Measurements from ENCODE around the gene NDUFAF2. TPM values are rescaled to one million over a fixed set of nuclear protein-coding genes. Genes with fewer than 3 reads are reported as not detected.

Gene NDUFAF2
- total and polyA plus RNA-seq, 10 of the 15 experiments (the other 5 are each of a cell fraction or from before 2014, with no cell fraction given), result 22.4 to 121 (median 65.3) TPM

DNA sequence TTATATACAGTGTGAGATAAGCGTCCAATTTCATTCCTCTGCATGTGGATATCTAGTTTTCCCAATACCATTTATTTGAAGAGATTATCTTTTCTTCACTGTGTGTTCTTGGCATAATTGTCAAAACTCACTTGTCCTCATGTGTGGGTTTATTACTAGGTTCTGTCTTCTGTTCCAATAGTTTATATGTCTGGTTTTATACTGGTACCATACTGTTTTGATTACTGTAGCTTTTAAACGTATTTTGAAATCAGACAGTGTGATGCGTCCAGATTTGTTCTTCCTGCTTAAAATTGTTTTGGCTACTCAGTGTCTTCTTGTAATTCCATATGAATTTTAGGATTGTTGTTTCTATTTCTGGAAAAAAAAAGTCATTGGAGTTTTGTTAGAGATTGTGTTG is 10.2 kb downstream of the NDUFAF2 start:
- 97% methylated on average over 3 of the region's 3 CpGs for whole genome bisulfite sequencing (ENCODE audit: insufficient coverage, insufficient replicate concordance, low lambda C conversion rate, missing lambda C conversion rate)
- intact Hi-C loops (cut with micrococcal nuclease; ENCODE audit: unreplicated experiment), result no loop called here
- POLR2A ChIA-PET, result no interaction called here

DNA sequence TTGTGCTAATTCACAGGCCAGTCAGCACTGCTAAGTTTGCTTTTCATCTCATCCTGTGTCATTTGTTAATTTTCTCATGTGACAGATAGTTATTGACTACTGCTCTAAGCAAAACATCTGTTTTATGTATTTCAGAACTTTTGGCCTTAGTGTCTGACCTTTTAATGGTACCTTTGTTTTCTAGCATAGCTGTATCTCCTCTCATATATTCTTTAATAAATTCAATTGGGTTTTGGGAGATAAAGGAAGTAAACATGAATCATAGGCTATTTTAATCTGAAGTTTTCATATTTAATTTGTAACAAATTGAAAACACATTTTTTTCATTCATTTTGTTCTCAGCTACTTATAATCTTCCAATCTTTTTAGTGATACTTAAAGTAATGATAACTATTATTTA is 13.1 kb downstream of the NDUFAF2 start:
- no TSS peak for BruUV-seq (replicated peaks)
- Histone ChIP-seq H3K9me3 (replicated peaks; ENCODE audit: control insufficient read depth, insufficient read depth, low read length) (no peaks in the 10 kb centered on the region), H3K4me3 (no peak overlapping the region), H4K20me1 (ENCODE audit: control insufficient read depth, insufficient read depth) (no peaks in the 10 kb centered on the region), H3K9ac (ENCODE audit: control insufficient read depth, insufficient read depth, low read length) (no peak overlapping the region), H2AFZ (ENCODE audit: control insufficient read depth, low read depth, low read length) (no peak overlapping the region), H3K4me2 (ENCODE audit: control insufficient read depth, insufficient read depth) (no peak overlapping the region), H3K27me3 (replicated peaks in 1 of 2; ENCODE audit: control insufficient read depth in 2 of 2, insufficient read depth in 2 of 2, low read length in 1 of 2) (no peaks in the 10 kb centered on the region), H3K79me2 (ENCODE audit: control insufficient read depth, insufficient read depth, low read length) (no peaks in the 10 kb centered on the region; the same call in 1 of the 2 replicates), H3K36me3 (ENCODE audit: control insufficient read depth in 2 of 2, insufficient read depth in 2 of 2, low read length in 1 of 2) (no peaks in the 10 kb centered on the region), H3K4me1 (ENCODE audit: control insufficient read depth, insufficient read depth, low read length) (no peaks in the 10 kb centered on the region; the same call in 1 of the 2 replicates), H3K27ac (ENCODE audit: control insufficient read depth, insufficient read depth) (no peak overlapping the region)
- RAD21 ChIA-PET (ENCODE audit: unreplicated experiment), result interaction anchor here (2.4 to 3.1 kb wide), 2 partner anchors 12 to 279 kb away, joined by 6 to 18 read pairs; no protein-coding TSS in a partner anchor
- intact Hi-C loops (cut with micrococcal nuclease; ENCODE audit: unreplicated experiment) (loop anchor here (2.0 kb wide), 2 partner anchors 279 to 977 kb away; no protein-coding TSS in a partner anchor), in situ Hi-C loops (cut with MboI) (loop anchor here (10.0 kb wide), 1 partner anchor 697 kb away; no protein-coding TSS in a partner anchor)
- FAIRE-seq, result no peak
- SMC1A ChIA-PET (ENCODE audit: uncharacterized antibody, unreplicated experiment), result interaction anchor here (1.5 to 2.2 kb wide), 4 partner anchors 12 to 700 kb away, joined by 3 to 10 read pairs (median 7); no protein-coding TSS in a partner anchor
- CTCF ChIA-PET, result interaction anchor here (0.7 to 3.2 kb wide), 9 partner anchors 12 to 1190 kb away, joined by 3 to 21 read pairs (median 4); partner anchors contain the start of genes ERCC8 and NDUFAF2
- DNase-seq (ENCODE audit: low read depth, low spot score), result no peak
- ATAC-seq, result no peak; the same call in 2 of the 3 replicates
- POLR2A ChIA-PET, result no interaction called here
- TF ChIP-seq, protein P1, sequence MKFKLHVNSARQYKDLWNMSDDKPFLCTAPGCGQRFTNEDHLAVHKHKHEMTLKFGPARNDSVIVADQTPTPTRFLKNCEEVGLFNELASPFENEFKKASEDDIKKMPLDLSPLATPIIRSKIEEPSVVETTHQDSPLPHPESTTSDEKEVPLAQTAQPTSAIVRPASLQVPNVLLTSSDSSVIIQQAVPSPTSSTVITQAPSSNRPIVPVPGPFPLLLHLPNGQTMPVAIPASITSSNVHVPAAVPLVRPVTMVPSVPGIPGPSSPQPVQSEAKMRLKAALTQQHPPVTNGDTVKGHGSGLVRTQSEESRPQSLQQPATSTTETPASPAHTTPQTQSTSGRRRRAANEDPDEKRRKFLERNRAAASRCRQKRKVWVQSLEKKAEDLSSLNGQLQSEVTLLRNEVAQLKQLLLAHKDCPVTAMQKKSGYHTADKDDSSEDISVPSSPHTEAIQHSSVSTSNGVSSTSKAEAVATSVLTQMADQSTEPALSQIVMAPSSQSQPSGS (IDR thresholded peaks at IDR 0.05; ENCODE audit: low read length), result no peak
- TF ChIP-seq TCF3 (IDR thresholded peaks at IDR 0.05; ENCODE audit: borderline replicate concordance, insufficient read depth, low read depth, low read length) (no peak), WRNIP1 (IDR thresholded peaks at IDR 0.05; ENCODE audit: borderline replicate concordance, low read depth, low read length) (no peak), BACH1 (IDR thresholded peaks at IDR 0.05; ENCODE audit: borderline replicate concordance) (no peak), FOXM1 (IDR thresholded peaks at IDR 0.05; ENCODE audit: low read depth, low read length) (no peak), KAT2A (conservative IDR thresholded peaks at IDR 0.05; ENCODE audit: control insufficient read depth, low read depth, low read length) (no peak), FOXK2 (IDR thresholded peaks at IDR 0.05) (no peak), MYB (IDR thresholded peaks at IDR 0.05; ENCODE audit: borderline replicate concordance, low read depth, low read length) (no peak), KDM1A (IDR thresholded peaks at IDR 0.05; ENCODE audit: borderline replicate concordance) (no peak), POLR2AphosphoS2 (IDR thresholded peaks at IDR 0.05; ENCODE audit: low read depth, low read length) (no peak), ZNF622 (IDR thresholded peaks at IDR 0.05) (no peak), CHD1 (IDR thresholded peaks at IDR 0.05; ENCODE audit: low read depth, low read length) (no peak)

More for the DNA sequence above, 10.2 kb downstream of the NDUFAF2 start:
- ChIA-PET SMC1A (ENCODE audit: uncharacterized antibody, unreplicated experiment) (no interaction called here), RAD21 (ENCODE audit: unreplicated experiment) (no interaction called here), CTCF (no interaction called here)
- Histone ChIP-seq H3K9ac (ENCODE audit: control insufficient read depth, insufficient read depth, low read length) (no peak overlapping the region), H3K27me3 (replicated peaks in 1 of 2; ENCODE audit: control insufficient read depth in 2 of 2, insufficient read depth in 2 of 2, low read length in 1 of 2) (no peaks in the 10 kb centered on the region), H2AFZ (ENCODE audit: control insufficient read depth, low read depth, low read length) (no peak overlapping the region), H3K36me3 (ENCODE audit: control insufficient read depth in 2 of 2, insufficient read depth in 2 of 2, low read length in 1 of 2) (no peaks in the 10 kb centered on the region), H4K20me1 (ENCODE audit: control insufficient read depth, insufficient read depth) (no peaks in the 10 kb centered on the region), H3K4me1 (ENCODE audit: control insufficient read depth, insufficient read depth, low read length) (no peaks in the 10 kb centered on the region; the same call in 1 of the 2 replicates), H3K9me3 (replicated peaks; ENCODE audit: control insufficient read depth, insufficient read depth, low read length) (no peaks in the 10 kb centered on the region), H3K27ac (ENCODE audit: control insufficient read depth, insufficient read depth) (no peak overlapping the region), H3K4me2 (ENCODE audit: control insufficient read depth, insufficient read depth) (no peak overlapping the region), H3K79me2 (ENCODE audit: control insufficient read depth, insufficient read depth, low read length) (peaks cover 2% of the 10 kb centered on the region), H3K4me3 (no peak overlapping the region)
- no peak for TF ChIP-seq JUND (IDR thresholded peaks at IDR 0.05; ENCODE audit: low read depth, low read length)
- TF ChIP-seq, protein P2, sequence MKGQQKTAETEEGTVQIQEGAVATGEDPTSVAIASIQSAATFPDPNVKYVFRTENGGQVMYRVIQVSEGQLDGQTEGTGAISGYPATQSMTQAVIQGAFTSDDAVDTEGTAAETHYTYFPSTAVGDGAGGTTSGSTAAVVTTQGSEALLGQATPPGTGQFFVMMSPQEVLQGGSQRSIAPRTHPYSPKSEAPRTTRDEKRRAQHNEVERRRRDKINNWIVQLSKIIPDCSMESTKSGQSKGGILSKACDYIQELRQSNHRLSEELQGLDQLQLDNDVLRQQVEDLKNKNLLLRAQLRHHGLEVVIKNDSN (IDR thresholded peaks at IDR 0.05; ENCODE audit: borderline replicate concordance, extremely low read length, insufficient read depth, low read depth, low read length), result no peak
- FAIRE-seq (no peak), DNase-seq (ENCODE audit: low read depth, low spot score) (no peak), ATAC-seq (no peak)
- in situ Hi-C loops (cut with MboI), result loop anchor here (10.0 kb wide), 1 partner anchor 700 kb away; no protein-coding TSS in a partner anchor
- BruUV-seq (replicated peaks), result no TSS peak
